HepG2 (cell line): Measurements from ENCODE around the gene ASXL1. TPM values are rescaled to one million over a fixed set of nuclear protein-coding genes. Genes with fewer than 3 reads are reported as not detected.

Experiments used
- DNMT1 ChIP-seq: sonication (generic); formaldehyde crosslinking; IDR thresholded peaks from 2 replicates; pipeline ENCODE4 v1.5.1; 2020; ENCODE audit warnings: mild to moderate bottlenecking, missing genetic modification reagents
- FOXK2 ChIP-seq: fragments of 450-650 bp; IDR thresholded peaks from 2 replicates; pipeline ENCODE4 v1.6.1; 2016
- IRX3 ChIP-seq: sonication (generic); formaldehyde crosslinking; IDR thresholded peaks from 2 replicates; pipeline ENCODE4 v1.8.1; 2023; ENCODE audit warnings: mild to moderate bottlenecking, low read depth, missing genetic modification reagents, borderline replicate concordance
- JARID2 ChIP-seq: sonication (generic); formaldehyde crosslinking; IDR thresholded peaks from 2 replicates; pipeline ENCODE4 v1.8.1; 2023; ENCODE audit warnings: missing genetic modification reagents, inconsistent platforms; ENCODE audit not compliant: insufficient replicate concordance
- MAF1 ChIP-seq: sonication (generic); formaldehyde crosslinking; IDR thresholded peaks from 2 replicates; pipeline ENCODE4 v1.5.0; 2020; ENCODE audit warnings: missing genetic modification reagents, borderline replicate concordance
- MATR3 ChIP-seq: sonication (generic); formaldehyde crosslinking; IDR thresholded peaks from 2 replicates; pipeline ENCODE4 v1.4.0; 2020; ENCODE audit warnings: missing genetic modification reagents
- NFIC ChIP-seq: IDR thresholded peaks from 2 replicates; pipeline ENCODE4 v1.6.1; 2012; ENCODE audit warnings: mild to moderate bottlenecking, low read length, inconsistent platforms
- PHF8 ChIP-seq: sonication (generic); formaldehyde crosslinking; IDR thresholded peaks from 2 replicates; pipeline ENCODE4 v1.5.0; 2020; ENCODE audit warnings: missing genetic modification reagents
- SNRNP70 ChIP-seq: fragments of 200-400 bp; formaldehyde crosslinking; IDR thresholded peaks from 2 replicates; pipeline ENCODE4 v1.6.1; 2017; ENCODE audit warnings: mild to moderate bottlenecking, low read depth, low read length, moderate library complexity
- SP140L ChIP-seq: sonication (generic); formaldehyde crosslinking; IDR thresholded peaks from 2 replicates; pipeline ENCODE4 v1.4.0; 2020; ENCODE audit warnings: missing genetic modification reagents, borderline replicate concordance
- SP2 ChIP-seq: sonication (generic); formaldehyde crosslinking; IDR thresholded peaks from 2 replicates; pipeline ENCODE4 v1.5.1; 2020; ENCODE audit warnings: mild to moderate bottlenecking, missing genetic modification reagents
- STAG1 ChIP-seq: sonication (generic); formaldehyde crosslinking; IDR thresholded peaks from 2 replicates; pipeline ENCODE4 v1.4.0; 2020; ENCODE audit warnings: missing genetic modification reagents
- TAF1 ChIP-seq: sonication (generic); formaldehyde crosslinking; IDR thresholded peaks from 2 replicates; pipeline ENCODE4 v1.4.0; 2020; ENCODE audit warnings: missing genetic modification reagents
- TAF15 ChIP-seq: fragments of 200-400 bp; formaldehyde crosslinking; IDR thresholded peaks from one replicate; pipeline ENCODE4 v1.6.1; 2018; ENCODE audit warnings: mild to moderate bottlenecking, low read depth, low read length; ENCODE audit not compliant: poor library complexity, severe bottlenecking
- ZBTB7A ChIP-seq: sonication (generic); formaldehyde crosslinking; IDR thresholded peaks from 2 replicates; pipeline ENCODE4 v1.8.0; 2022; ENCODE audit warnings: mild to moderate bottlenecking, missing genetic modification reagents
- ZNF138 ChIP-seq: sonication (generic); formaldehyde crosslinking; IDR thresholded peaks from 2 replicates; pipeline ENCODE4 v1.5.0; 2020; ENCODE audit warnings: mild to moderate bottlenecking, low read depth, missing genetic modification reagents
- ZNF382 ChIP-seq: sonication (generic); formaldehyde crosslinking; IDR thresholded peaks from 2 replicates; pipeline ENCODE4 v1.5.0; 2020; ENCODE audit warnings: missing genetic modification reagents, mild to moderate bottlenecking, borderline replicate concordance
- ZNF644 ChIP-seq: IDR thresholded peaks from 2 replicates; pipeline ENCODE4 v1.6.1; 2016; ENCODE audit warnings: low read depth
- ZNF703 ChIP-seq: sonication (generic); formaldehyde crosslinking; IDR thresholded peaks from 2 replicates; pipeline ENCODE4 v1.5.1; 2020; ENCODE audit warnings: missing genetic modification reagents, mild to moderate bottlenecking, moderate library complexity, borderline replicate concordance
- ZNF816 ChIP-seq: sonication (generic); formaldehyde crosslinking; IDR thresholded peaks from 2 replicates; pipeline ENCODE4 v1.8.0; 2022; ENCODE audit warnings: missing genetic modification reagents, mild to moderate bottlenecking, borderline replicate concordance
- ZNF878 ChIP-seq: sonication (generic); formaldehyde crosslinking; IDR thresholded peaks from 2 replicates; pipeline ENCODE4 v1.8.1; 2023; ENCODE audit warnings: mild to moderate bottlenecking, missing genetic modification reagents, moderate library complexity
- polyA plus RNA-seq, 8 experiments: library from polyadenylated mRNA; depleted of rRNA in 3 of 8; stranded (reverse) in 7 of 8; unstranded in 1 of 8; fragments of >200 nt; fragmentation: Illumina TruSeq in 4 of 8; extraction: Trizol in 4 of 8; gene quantifications; 2 replicates each; pipeline versions ENCODE4 v1.2.1 to v1.2.3, GENCODE V29; 2011 to 2016; ENCODE audit warnings: low read depth in 4 of 8, missing spikeins in 1 of 8, mixed read lengths in 1 of 8; ENCODE audit not compliant: insufficient read depth in 1 of 8
- total RNA-seq, 5 experiments: library from RNA; depleted of rRNA; stranded (reverse); fragments of >200 nt; fragmentation: Illumina TruSeq; extraction: Trizol; gene quantifications; 2 replicates each; pipeline ENCODE4 v1.2.3, GENCODE V29; 2016; ENCODE audit warnings: low read depth in 1 of 5
- TF ChIP-seq, protein P1 (sequence below): sonication (generic); formaldehyde crosslinking; IDR thresholded peaks from 2 replicates; pipeline ENCODE4 v1.5.0; 2020; ENCODE audit warnings: missing genetic modification reagents
- TF ChIP-seq, protein P2 (sequence below): sonication (generic); formaldehyde crosslinking; IDR thresholded peaks from 2 replicates; pipeline ENCODE4 v1.4.0; 2020; ENCODE audit warnings: missing genetic modification reagents
- TF ChIP-seq, protein P3 (sequence below): IDR thresholded peaks from 2 replicates; pipeline ENCODE4 v1.6.1; 2012; ENCODE audit warnings: inconsistent platforms
- TF ChIP-seq, protein P4 (sequence below): sonication (generic); formaldehyde crosslinking; IDR thresholded peaks from 2 replicates; pipeline ENCODE4 v1.4.0; 2020; ENCODE audit warnings: missing genetic modification reagents, mild to moderate bottlenecking, borderline replicate concordance

ASXL1 gene
- total and polyA plus RNA-seq, 2 of the 13 experiments (the other 11 are each of a cell fraction or from before 2014, with no cell fraction given), result 62.1 to 74.8 TPM

DNA sequence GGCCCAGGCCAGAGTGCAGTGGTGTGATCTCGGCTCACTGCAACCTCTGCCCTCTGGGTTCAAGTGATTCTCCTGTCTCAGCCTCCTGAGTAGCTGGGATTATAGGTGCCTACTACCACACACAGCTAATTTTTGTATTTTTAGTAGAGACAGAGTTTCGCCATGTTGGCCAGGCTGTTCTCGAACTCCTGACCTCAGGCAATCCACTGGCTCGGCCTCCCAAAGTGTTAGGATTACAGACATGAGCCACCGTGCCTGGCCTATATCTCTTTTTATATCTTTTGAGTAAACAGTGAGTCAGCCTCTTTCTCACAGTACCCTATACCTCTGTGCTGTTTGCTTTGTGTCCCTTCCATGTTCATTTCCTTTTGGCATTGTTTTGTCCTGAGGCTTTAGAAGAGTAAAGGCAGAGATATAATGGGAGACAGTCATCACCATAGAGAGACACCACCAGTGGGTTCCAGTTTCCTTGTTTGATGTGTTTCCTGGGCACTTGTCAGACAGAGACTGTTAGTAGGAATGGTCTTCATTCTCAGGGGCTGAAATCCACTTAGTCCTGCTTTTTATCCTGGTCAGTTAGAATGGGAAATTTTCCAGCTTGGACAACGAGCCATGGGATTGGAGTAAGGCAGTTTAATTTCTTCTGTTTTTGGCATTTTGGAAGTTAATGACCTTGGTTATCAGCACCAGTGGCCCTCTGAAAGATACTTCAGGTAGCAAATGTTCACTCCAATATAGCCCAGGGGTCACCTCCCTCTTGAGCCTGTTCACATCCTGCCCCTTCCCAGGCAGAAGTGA lies 32.2 kb upstream of the ASXL1 start (continued):
- peak; percentile 46; the same call in 1 of the 2 replicates for TF ChIP-seq DNMT1
- TF ChIP-seq, protein P1, sequence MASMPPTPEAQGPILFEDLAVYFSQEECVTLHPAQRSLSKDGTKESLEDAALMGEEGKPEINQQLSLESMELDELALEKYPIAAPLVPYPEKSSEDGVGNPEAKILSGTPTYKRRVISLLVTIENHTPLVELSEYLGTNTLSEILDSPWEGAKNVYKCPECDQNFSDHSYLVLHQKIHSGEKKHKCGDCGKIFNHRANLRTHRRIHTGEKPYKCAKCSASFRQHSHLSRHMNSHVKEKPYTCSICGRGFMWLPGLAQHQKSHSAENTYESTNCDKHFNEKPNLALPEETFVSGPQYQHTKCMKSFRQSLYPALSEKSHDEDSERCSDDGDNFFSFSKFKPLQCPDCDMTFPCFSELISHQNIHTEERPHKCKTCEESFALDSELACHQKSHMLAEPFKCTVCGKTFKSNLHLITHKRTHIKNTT (CRISPR knock-in tag), result no peak
- peak; percentile 98 for TF ChIP-seq ZNF644
- no peak for TF ChIP-seq SP2
- no peak for TF ChIP-seq PHF8 (CRISPR knock-in tag)
- TF ChIP-seq, protein P2, sequence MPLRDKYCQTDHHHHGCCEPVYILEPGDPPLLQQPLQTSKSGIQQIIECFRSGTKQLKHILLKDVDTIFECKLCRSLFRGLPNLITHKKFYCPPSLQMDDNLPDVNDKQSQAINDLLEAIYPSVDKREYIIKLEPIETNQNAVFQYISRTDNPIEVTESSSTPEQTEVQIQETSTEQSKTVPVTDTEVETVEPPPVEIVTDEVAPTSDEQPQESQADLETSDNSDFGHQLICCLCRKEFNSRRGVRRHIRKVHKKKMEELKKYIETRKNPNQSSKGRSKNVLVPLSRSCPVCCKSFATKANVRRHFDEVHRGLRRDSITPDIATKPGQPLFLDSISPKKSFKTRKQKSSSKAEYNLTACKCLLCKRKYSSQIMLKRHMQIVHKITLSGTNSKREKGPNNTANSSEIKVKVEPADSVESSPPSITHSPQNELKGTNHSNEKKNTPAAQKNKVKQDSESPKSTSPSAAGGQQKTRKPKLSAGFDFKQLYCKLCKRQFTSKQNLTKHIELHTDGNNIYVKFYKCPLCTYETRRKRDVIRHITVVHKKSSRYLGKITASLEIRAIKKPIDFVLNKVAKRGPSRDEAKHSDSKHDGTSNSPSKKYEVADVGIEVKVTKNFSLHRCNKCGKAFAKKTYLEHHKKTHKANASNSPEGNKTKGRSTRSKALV (CRISPR knock-in tag), result 0 out of 2 replicates have a peak, but pooled peaks have one; percentile 27
- peak; percentile 82; the same call in 1 of the 2 replicates for TF ChIP-seq ZNF816 (CRISPR knock-in tag)
- TF ChIP-seq SP140L (CRISPR knock-in tag), result no peak
- TF ChIP-seq ZBTB7A (CRISPR knock-in tag), result no peak
- TF ChIP-seq IRX3 (CRISPR knock-in tag), result no peak
- TF ChIP-seq FOXK2, result peak; percentile 70; the same call in 1 of the 2 replicates
- TF ChIP-seq SNRNP70, result no peak
- TF ChIP-seq STAG1, result peak; percentile 40; the same call in 1 of the 2 replicates
- no peak for TF ChIP-seq ZNF382 (CRISPR knock-in tag)
- TF ChIP-seq, protein P3, sequence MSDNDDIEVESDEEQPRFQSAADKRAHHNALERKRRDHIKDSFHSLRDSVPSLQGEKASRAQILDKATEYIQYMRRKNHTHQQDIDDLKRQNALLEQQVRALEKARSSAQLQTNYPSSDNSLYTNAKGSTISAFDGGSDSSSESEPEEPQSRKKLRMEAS, result peak; percentile 34
- TF ChIP-seq ZNF703, result no peak
- peak; percentile 79 for TF ChIP-seq NFIC
- TF ChIP-seq, protein P4, sequence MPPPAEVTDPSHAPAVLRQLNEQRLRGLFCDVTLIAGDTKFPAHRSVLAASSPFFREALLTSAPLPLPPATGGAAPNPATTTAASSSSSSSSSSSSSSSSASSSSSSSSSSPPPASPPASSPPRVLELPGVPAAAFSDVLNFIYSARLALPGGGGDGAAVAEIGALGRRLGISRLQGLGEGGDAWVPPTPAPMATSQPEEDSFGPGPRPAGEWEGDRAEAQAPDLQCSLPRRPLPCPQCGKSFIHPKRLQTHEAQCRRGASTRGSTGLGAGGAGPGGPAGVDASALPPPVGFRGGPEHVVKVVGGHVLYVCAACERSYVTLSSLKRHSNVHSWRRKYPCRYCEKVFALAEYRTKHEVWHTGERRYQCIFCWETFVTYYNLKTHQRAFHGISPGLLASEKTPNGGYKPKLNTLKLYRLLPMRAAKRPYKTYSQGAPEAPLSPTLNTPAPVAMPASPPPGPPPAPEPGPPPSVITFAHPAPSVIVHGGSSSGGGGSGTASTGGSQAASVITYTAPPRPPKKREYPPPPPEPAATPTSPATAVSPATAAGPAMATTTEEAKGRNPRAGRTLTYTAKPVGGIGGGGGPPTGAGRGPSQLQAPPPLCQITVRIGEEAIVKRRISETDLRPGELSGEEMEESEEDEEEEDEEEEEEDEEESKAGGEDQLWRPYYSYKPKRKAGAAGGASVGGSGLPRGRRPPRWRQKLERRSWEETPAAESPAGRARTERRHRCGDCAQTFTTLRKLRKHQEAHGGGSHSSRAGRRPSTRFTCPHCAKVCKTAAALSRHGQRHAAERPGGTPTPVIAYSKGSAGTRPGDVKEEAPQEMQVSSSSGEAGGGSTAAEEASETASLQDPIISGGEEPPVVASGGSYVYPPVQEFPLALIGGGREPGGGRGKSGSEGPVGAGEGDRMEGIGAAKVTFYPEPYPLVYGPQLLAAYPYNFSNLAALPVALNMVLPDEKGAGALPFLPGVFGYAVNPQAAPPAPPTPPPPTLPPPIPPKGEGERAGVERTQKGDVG (CRISPR knock-in tag), result no peak
- TF ChIP-seq TAF1 (CRISPR knock-in tag), result no peak
- 0 out of 2 replicates have a peak, but pooled peaks have one; percentile 75 for TF ChIP-seq ZNF878 (CRISPR knock-in tag)
- peak; percentile 89 for TF ChIP-seq JARID2 (CRISPR knock-in tag)
- TF ChIP-seq TAF15, result no peak
- TF ChIP-seq ZNF138 (CRISPR knock-in tag), result no peak
- TF ChIP-seq MATR3, result no peak
- no peak for TF ChIP-seq MAF1
